C1 segment of cervical spinal cord (tissue), 14 donors: ENCODE measurements around the gene NACC1.
"Not testable (repeated sequence)": the region's sequence is repeated elsewhere in the genome, so short reads cannot be mapped to it uniquely, and the experiment has no call there.

Experiments used
- DNase-seq, 14 donors: peaks; one replicate each; lab custom pipeline; 2025; lab: John Stamatoyannopoulos, UW

NACC1 gene

DNA sequence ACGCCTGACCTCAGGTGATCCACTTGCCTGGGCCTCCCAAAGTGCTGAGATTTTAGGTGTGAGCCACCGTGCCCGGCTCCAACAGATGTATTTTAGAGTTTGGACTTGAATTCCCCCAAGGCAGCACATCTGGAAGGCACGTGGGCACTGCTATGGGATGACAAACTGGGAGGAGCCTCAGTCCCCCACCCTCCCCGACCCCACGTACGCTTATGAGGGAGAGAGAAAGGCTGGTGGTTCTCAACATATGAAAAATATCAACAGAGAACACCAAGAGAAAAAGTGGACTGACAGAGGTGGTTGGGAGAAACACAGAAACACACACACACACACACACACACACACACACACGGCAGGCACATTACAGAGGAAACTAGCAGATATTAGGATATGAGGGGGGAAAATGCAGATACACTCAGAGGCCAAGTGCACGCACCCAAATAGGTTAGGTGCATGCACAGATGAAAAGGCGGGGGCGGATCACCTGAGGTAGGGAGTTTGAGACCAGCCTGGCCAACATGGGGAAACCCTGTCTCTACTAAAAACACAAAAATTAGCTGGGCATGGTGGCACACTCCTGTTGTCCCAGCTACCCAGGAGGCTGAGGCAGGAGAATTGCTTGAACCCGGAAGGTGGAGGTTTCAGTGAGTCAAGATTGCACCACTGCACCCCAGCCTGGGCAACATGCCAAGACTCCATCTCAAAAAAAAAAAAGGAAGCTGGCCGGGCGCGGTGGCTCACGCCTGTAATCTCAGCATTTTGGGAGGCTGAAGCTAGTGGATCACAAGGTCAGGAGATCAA, 28.9 kb downstream of the NACC1 start:
- no peak for DNase-seq

DNA sequence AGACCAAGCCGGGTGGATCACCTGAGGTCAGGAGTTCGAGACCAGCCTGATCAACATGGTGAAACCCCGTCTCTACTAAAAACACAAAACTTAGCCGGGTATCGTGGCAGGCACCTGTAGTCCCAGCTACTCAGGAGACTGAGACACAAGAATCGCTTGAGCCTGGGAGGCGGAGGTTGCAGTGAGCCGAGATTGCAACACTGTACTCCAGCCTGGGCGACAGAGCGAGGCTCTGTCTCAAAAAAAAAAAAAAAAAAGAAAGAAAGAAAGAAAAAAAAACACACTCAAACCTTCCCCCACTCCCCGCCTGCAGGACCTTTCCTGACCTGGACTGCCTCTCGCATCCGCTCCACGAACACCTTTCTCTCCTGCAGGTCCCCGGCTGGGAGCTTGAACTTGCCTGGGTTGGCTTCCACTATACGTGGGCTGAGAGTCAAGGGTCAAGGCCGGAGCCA, 31.1 kb downstream of the NACC1 start:
- DNase-seq = not testable (repeated sequence)

DNA sequence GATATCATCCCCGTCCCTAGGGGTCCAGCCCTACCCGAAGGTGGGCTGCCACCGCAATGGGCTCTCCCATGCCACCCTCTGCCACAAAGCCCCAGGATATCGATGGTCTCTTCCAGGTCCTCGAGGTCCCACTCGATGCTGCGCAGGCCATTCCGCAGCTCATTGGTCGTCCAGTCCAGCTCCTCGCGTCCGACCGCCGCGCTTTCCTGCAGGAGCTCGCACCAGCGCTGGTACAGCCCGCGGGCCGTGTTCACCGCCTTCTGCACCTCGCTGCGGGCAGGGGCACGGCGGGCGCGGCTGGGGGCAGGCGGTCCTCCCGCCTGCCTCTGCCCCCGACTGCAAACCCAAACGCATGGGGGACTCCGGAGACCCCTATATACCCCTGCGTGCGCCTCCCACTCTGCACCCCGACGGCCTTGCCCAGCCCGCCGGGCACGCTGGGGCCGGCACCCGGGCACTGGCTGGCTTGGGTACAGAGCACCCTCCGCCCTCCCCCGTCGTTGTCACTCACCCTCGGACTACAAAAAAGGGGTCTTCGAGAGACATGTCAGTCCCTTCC, 31.6 kb downstream of the NACC1 start:
- peak in 1 of 14 donors; percentile 50 for DNase-seq

DNA sequence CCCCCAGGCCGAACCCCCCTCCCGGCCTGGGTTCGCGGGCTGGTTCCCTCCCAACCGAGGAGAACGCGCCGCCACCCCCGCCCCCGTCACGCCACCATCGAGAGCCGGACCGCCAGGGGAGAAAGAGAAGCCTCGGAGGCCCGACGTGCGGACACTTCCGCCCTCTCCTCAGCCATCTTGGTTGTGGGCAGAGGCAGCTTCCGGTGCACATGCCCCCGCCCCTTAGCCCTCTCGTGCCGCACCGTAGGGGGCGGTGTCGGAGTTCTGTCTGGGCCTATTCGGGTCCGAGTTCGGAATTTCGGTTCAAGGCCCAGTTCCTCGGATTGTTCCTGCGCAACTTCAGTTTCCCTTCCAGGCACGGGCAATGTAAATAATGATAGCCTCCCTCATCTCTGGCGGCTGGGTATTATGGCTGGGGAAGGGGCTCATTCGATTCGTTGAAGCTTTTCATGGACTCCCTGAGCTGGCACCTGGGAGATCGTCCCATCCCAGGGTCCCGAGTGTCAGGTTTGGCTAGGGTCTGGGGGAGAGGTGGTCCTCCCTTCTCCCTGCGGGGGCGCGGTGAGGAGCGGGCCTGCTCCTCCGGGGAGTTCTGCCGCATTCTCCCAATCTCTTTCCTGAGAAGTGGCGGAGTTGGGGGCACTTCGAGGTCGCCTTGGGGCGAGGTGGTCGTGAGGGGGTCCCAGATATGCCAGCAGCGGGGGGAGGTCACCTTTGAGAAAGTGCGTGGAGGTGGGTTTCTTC, 32.3 kb downstream of the NACC1 start, which contains the start of the genes IER2 and STX10:
Gene IER2 (plus strand): TSS at position 225 of the 744 bp plus-strand sequence. CDS start 2,776 bp downstream, outside the sequence.
Gene STX10 (minus strand): TSS at position 189 of the 744 bp plus-strand sequence. CDS start 202 bp downstream, outside the sequence.
- peak; percentile 80 to 95 (median 94) for DNase-seq

DNA sequence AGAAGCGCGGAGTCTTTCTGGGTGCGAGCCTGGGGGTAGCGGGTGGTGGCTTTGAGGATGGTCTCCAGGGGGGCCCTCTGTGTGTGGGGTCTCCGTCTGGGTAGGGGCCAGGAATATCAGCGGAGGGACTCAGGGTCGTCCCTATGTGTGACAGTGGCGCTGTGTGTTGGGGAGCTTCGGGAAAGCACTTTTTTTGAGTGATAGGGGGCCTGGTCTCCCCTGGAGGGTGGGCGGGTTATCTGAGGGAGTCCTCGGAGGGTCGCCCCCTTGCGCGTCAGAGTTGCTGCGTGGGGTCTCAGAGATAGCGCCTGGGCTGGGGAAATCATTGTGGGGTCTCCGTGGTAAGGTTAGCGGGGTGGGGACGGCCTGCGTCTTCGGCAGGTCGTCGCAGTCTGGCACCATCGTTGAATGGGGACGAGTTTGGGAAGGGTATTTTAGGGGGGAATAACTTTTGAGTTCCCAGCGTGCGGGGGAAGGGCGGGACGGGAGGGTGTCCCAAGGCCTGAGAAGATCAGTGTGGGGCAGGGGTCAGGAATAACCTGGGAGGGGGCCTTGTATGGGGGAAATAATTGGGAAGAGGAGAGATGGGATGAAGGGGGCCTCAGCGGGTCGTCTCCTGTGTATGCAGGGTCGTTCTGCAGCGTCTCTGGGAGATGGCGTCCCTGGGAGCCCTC, 33.0 kb downstream of the NACC1 start:
- peak in 4 of 14 donors; percentile 43 to 56 (median 44) for DNase-seq

DNA sequence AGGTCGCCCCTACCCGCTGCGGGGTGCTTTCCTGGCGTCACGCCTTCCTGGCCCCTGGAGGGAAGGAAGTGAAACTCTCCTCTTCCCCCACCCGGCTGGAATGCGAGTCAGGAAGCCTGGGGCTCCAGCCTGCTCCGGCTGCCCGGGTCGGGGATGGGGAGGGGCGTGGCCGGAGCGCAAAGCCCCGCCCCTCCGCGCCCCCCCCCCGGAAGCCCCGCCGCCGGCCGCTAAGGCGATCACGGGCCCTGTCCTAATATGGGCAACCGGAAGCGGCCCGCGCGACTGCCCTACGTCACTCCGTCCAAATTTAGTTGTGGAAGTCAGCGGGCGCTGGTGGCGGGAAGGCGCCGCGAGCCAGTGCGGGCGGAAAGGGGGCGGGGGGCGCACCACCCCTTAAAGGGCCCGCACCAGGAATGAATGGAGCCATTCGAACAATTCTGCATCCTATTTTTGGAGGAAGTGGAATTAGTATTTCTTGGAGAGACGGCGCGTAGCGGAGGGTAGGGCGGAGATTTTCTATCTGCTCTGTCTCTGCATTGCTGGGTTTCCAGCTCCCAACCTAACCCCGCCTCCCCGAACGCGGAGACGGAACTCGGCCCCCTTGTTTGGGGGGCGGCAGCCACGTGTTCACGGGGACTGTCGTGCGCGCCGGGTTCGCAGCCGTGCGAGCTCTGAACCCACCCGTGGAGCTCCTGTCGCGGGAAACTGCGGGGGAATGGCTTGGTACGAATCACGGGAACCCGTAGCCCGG, 33.7 kb downstream of the NACC1 start:
- peak; percentile 77 to 98 (median 94) for DNase-seq

DNA sequence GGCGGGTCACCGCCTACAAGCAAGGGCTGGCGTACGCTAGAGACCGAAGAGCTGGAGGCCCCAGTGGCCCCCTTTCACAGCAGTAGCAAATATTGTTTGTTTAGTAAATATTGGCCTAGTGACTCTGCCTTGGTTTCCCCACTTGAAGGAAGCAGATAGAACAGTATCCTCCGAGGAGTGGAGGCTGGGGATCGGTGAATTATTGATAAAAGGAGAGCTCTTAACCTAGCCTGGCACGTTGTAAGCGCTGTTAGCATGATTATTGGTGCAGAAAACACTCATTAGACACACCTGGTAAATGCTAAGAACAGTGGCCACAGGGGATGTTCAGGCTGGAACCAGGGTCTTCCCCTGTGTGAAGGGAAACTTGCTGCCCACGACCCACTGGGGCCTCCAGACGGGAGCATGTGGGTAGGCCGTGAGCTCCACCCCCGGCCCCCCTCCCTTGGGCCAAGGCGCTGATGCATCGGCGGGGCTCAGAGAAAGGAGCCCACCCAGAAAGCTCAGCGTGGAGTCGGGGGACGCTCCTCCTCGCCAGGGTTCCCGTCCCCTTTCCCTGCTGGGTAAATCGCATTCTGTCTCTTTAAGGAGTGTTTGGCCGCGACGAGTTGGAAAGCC, 34.4 kb downstream of the NACC1 start:
- no peak for DNase-seq

DNA sequence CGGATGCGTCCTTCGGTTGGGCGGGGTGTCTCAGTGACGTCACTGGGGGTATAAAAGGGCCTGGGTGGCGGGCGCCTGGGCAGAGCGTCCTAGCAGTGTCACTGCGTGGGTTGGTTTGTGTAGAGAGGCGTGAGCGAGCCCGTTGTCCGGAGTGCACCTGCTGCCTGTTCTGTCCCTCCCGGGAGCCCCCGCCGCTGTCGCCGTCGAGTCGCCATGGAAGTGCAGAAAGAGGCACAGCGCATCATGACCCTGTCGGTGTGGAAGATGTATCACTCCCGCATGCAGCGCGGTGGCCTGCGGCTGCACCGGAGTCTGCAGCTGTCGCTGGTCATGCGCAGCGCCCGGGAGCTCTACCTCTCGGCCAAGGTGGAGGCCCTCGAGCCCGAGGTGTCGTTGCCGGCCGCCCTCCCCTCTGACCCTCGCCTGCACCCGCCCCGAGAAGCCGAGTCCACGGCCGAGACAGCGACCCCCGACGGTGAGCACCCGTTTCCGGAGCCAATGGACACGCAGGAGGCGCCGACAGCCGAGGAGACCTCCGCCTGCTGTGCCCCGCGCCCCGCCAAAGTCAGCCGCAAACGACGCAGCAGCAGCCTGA, 35.0 kb downstream of the NACC1 start:
- DNase-seq = peak; percentile 70 to 98 (median 94)

DNA sequence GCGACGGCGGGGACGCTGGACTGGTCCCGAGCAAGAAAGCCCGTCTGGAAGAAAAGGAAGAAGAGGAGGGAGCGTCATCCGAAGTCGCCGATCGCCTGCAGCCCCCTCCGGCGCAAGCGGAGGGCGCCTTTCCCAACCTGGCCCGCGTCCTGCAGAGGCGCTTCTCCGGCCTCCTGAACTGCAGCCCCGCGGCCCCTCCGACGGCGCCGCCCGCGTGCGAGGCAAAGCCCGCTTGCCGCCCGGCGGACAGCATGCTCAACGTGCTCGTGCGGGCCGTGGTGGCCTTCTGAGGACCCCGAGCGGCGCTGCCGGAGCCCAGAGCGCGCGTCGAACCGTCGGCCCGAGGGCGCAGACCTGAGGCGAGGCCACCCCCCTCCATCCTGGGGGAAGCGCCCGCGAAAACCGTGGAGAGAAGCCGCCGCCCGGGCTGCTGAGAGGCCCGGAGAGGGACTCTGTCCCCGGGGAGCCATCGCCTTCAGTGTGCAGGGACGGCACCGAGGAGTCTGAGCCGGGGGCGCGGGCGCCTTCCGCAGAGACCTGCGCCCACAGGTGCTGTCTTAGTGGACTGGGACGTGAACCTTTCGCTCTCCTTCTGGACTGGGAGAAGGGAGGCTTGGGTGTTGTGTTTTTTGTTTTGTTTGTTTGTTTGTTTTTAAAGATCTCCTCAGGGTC, 35.6 kb downstream of the NACC1 start:
- DNase-seq = peak in 1 of 14 donors; percentile 27

DNA sequence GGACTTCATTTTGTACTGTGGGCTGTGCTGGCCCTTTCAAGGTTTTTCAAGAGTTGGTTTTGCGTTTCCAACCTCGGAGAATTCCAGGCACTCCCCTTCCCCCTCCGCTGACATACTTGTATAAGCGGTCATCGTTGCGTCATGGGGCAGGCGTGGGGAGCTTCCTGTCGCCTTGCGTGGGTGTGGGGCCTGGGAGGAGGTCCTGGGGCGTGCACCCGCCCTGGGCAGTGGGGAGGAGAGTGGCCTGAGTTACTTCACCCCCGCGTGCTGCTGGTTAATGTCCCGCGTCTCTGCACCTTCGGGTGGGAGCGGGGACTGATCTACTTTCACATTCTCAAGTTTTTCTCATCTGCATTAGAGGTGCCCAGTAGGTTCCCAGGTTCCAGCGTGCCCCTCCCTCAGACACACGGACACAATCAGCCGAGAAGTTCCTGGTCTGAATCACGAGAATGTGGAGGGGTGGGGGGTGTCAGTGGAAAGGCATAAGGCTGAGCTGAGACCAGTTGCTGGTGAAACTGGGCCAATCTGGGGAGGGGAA, 36.2 kb downstream of the NACC1 start:
- peak in 9 of 14 donors; percentile 4 to 69 (median 36) for DNase-seq

DNA sequence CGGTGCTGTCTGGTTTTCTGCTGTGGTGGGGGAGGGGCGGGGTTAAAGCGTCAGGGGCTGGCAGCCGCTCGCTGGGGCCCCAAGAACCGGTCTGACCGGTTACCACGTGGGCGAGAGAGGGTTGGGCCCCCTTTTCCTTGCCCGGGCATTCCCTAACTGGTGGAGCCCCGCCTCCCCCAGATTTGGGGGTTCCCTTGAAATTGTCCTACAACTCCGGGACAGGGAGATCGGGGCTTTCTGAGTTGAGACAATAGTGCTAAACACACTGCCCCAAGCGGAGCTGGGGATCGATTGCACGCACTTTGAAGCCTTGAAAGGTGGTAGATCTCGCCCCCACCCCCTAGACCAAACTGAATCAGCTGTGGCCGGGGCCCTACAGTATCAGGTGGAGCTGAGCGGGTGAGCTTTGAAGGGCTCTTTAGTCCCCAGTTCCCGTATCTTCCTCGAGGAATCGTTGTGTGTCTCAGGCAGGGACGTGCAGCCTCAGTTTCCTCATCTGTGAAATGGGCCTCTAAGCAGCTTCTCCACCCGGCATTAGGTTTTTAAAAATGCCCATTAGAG, 36.9 kb downstream of the NACC1 start:
- peak in 4 of 14 donors; percentile 23 to 54 (median 31) for DNase-seq

DNA sequence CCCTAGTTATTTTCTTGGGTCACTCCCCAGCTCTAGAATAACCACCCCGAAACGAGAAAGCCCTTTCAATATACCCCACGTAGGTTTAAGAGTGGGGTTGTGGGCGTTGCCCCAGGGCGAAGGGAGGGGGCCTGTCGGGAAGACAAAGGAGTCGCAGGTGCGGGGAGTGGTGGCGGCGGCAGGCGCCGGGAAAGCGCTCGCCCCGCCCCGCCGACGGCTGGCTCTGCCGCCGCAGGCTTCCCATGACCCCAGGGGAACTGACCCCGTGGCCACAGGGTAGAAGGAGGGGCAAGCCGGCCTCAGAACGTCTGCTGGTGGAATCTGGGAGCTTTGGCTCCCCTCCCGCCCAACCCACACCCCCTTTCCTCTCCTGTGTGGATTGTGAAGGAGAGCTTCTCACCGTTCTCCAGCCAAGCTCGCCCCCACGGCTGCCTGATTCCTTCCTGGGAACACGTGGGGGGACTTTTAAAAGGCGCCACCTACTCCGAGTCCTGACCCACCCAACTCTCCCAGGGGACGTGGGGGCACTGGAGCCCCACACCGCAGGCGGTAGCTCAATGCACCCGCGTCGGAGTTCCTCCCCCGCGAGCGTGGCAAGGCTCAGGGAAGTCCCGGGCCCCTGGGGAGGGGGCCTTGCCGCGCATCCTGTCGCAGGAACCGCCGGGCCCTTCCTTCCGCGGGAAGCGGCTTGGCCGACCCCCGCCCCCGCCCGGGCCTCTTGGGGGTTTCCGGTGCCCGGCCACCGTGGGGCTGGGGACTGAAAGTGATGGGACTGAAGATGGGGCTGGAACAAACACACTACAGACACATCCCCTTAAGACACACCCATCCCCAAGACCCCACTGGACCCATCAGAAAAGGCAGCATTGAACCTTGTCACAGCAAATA, 37.7 kb downstream of the NACC1 start:
- peak in 5 of 14 donors; percentile 27 to 61 (median 33) for DNase-seq

DNA sequence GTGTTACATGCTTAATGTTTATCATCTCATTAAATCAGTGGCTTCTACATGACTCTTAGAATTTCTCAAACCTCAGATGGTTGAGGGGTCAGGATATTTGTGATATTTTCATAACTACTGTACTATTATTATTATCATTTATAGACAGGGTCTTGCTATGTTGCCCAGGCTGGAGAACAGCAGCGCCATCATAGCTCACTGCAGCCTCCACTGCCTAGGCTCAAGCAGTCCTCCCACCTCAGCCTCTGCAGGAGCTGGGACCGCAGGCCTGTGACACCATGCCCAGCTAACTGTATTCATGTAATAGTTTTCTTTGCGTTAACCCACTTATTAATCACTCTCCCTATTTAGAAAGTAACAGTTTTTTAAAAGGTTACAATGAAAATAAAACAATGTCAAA, 41.6 kb downstream of the NACC1 start:
- no peak for DNase-seq

DNA sequence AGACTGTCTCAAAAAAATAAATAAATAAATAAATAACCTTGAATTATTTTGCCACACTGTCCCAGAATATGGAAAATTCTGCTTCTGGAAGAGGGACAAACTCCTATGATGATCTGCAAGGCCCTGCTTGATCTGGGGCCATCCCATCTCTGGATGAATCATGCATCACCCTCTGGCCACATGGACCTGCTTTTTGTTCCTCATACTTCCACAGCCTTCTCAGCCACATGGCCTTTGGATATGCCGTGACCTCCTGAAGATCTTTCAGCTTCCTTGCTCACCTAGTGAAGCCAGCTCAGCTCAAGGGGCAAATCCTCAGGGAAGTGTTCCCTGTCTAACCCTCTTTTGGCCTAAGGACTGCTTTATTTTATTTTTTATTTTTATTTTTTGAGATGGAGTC, 42.5 kb downstream of the NACC1 start:
- DNase-seq = no peak

DNA sequence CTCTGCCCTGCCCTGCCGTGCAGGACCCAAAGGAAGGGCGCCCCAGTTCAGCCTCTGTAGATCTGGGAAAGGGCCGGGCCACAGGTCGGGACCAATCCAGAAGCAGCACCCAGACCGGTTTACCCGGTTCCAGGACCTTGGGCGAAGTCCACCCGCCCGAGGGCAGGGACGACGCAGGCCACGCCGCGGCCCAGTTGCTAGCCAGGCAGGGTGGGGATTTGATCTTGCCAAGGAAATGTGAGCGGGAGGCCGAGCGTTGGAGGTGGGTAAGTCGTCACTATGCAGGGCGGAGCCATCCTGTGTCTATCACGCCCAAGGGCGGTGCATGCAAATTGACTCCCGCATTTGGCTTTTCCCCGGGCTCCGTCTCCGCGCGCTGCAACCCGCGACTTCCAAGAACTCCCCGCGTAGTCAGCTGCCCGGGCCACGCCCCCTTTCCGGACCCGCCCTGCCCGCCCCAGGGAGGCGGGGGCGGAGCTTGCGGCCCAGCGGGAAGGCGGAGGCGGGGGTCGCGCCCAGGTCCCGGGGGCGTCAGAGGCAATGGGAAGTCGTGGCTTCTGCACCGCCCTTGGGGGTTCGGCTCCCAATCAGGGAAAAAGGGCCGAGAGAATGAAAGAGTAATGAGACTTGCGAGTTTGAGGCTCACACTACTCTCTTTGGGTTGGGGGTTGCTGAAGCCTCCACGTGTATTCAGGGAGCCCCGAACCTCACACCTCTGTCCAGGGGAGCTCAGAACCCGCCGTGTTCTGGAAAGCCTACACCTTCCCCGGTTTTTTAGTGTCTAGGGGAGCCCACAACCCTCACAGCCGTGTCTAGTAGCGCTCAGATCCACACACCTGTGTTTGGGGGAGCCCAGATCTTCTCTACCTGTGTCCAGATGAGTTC, 44.9 kb downstream of the NACC1 start:
- DNase-seq = peak in 12 of 14 donors; percentile 32 to 96 (median 82)

DNA sequence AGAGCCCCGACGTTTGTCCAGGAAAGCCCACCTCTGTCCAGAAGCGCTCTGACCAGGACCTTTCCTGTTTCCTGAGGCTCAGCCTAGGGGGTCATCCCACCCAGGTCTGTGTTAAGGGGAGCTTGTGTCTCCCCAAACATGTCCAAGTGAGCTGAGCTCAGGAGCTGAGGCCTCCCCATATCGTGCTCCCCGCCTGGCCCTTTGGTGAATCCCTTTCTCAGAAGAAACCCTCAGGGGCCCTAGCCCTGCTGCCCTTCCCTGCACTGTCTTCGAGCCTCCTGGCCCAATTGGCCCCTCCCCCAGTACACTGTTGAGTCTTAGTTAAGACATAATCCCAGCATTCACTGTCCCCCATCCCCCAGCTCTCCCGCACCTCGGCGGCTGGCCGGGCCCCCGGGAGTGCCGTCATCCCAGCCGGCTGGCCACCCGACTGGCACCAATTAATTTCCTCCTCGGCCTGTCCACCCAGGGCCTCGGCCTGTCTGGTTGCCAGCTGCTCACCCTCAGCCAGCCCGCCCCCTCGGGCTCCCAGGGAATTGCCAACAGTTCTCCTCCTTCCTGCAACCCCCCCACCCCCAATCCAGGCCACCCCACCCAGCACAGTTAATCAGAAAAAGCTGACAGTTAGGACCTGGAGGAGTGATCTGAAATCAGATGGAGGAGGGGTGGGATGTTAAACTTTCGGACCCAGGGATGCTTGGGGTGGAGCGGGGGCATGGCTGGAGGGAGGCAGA, 45.7 kb downstream of the NACC1 start:
- peak in 8 of 14 donors; percentile 36 to 85 (median 62) for DNase-seq
